Measurements from ENCODE around the gene KCNJ4.

Gene KCNJ4

GRCh38 chr22:38455076-38455529 lies at the start of gene KCNJ4:
KCNJ4 (minus strand) TSS chr22:38455199; CDS start chr22:38428132, 27,067 bp downstream.
- H3K27ac ChIP-seq: no peak within 1 kb of the TSS

DNA sequence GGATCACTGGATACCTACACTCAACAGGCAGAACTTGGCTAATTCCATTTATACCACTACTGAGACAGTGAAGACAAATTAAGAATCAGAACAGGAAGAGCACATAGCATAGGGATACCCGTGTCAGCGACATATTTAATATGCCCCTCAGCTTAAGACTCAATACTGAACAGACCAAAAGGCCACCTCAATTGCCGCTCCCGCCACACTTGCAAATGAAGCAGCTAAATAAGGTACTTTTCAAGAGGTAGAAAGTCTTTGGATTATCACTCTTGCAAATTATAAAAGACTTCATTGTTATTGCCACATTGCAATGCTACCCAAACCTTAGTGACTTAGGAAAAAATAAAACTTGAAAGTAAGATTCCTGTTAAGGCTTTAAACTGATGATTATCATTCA lies 48.0 kb upstream of the KCNJ4 start:
- Histone ChIP-seq H3K4me3 (ENCODE audit: low read depth in 1 of 2, low read length in 1 of 2) (peak overlapping the region in 1 of 2 experiments; percentile 1), H3K27ac (peak overlapping the region; percentile 96), H3K9me3 (no peaks in the 10 kb centered on the region), H3K27me3 (no peaks in the 10 kb centered on the region), H3K4me1 (ENCODE audit: control insufficient read depth in 1 of 2, insufficient read depth in 1 of 2, low read depth in 1 of 2, low read length in 1 of 2) (peaks cover 42 to 46% of the 10 kb centered on the region in 2 experiments), H3K36me3 (peaks cover 45% of the 10 kb centered on the region)
- TF ChIP-seq CTCF (IDR thresholded peaks at IDR 0.05): no peak

More at GRCh38 chr22:38455076-38455529, at the start of gene KCNJ4:
- Histone ChIP-seq H3K27me3 (peaks cover 99% of the 10 kb centered on the region), H3K36me3 (no peaks in the 10 kb centered on the region), H3K4me3 (ENCODE audit: low read depth in 1 of 2, low read length in 1 of 2) (no peak within 1 kb of the TSS), H3K9me3 (no peaks in the 10 kb centered on the region), H3K4me1 (ENCODE audit: control insufficient read depth in 1 of 2, insufficient read depth in 1 of 2, low read depth in 1 of 2, low read length in 1 of 2) (peaks cover 0 to 6% of the 10 kb centered on the region in 2 experiments)
- no peak for TF ChIP-seq CTCF (IDR thresholded peaks at IDR 0.05)

DNA sequence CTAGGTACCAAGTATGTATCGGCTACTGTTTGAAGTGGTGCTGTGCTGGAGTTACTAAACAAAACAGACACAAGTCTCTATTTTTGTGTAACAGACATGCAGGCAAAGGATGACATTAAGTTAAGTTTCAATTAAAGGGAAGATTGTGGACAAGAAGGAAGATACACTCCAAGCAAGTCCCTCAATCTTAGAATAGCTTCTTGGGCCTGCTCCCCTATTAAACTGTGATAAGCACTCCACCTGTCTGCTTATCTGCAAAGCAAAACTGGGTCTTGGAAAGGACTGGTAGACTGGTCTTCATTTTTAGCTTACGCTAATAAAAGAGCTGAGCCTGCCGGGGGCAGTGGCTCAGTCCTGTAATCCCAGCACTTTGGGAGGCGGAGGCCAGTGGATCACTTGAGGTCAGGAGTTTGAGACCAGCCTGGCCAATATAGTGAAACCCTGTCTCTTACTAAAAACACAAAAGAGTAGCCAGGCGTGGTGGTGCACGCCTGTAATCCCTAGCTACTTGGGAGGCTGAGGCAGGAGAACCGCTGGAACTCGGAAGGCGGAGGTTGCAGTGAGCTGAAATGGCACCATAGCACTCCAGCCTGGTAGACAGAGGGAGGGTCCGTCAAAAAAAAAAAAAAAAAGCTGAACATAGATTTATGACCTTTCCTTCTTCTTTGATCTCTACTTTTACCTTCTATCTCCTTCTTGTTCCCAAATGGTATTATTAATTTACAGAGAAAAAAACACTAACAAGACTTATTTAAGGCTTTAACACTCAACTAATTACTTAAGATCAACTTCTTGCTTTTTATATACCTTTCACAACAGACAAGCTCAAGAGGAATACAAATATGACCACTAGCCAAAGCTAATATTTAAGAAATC lies 47.0 kb upstream of the KCNJ4 start:
- peaks cover 55% of the 10 kb centered on the region for H3K36me3 ChIP-seq
- H3K4me3 ChIP-seq (ENCODE audit: low read depth in 1 of 2, low read length in 1 of 2): no peak overlapping the region
- H3K4me1 ChIP-seq (ENCODE audit: control insufficient read depth in 1 of 2, insufficient read depth in 1 of 2, low read depth in 1 of 2, low read length in 1 of 2): peaks cover 35 to 41% of the 10 kb centered on the region in 2 experiments
- TF ChIP-seq CTCF (IDR thresholded peaks at IDR 0.05): no peak
- peak overlapping the region; percentile 96 for H3K27ac ChIP-seq
- H3K9me3 ChIP-seq: no peaks in the 10 kb centered on the region
- no peaks in the 10 kb centered on the region for H3K27me3 ChIP-seq

- Histone ChIP-seq H3K27ac (no peak overlapping the region), H3K27me3 (no peaks in the 10 kb centered on the region), H3K4me3 (ENCODE audit: low read depth in 1 of 2, low read length in 1 of 2) (no peak overlapping the region), H3K36me3 (peaks cover 94% of the 10 kb centered on the region), H3K9me3 (peaks cover 12% of the 10 kb centered on the region), H3K4me1 (ENCODE audit: control insufficient read depth in 1 of 2, insufficient read depth in 1 of 2, low read depth in 1 of 2, low read length in 1 of 2) (peaks cover 8 to 17% of the 10 kb centered on the region in 2 experiments)
- TF ChIP-seq CTCF (IDR thresholded peaks at IDR 0.05): no peak
Observed at GRCh38 chr22:38497869-38498268, 42.9 kb upstream of the KCNJ4 start.

DNA sequence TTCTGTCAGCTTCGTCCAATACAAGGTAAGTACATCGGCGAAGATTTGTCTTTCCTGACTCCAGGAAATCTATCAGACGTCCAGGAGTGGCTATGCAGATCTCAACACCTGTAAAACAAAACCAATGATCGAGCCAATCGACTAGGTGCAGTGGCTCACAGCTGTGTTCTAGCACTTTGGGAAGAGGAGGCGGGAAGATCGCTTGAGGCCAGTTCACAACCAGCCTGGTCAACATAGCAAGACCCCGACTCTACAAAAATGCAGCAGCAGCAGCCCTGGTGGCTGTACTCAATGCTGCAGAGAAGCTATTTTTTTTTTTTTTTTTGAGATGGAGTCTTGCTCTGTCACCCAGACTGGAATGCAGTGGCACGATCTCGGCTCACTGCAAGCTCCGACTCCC lies 39.9 kb upstream of the KCNJ4 start:
- Histone ChIP-seq H3K27ac (no peak overlapping the region), H3K9me3 (peaks cover 12% of the 10 kb centered on the region), H3K36me3 (peaks cover 100% of the 10 kb centered on the region), H3K4me1 (ENCODE audit: control insufficient read depth in 1 of 2, insufficient read depth in 1 of 2, low read depth in 1 of 2, low read length in 1 of 2) (peaks cover 0 to 4% of the 10 kb centered on the region in 2 experiments), H3K4me3 (ENCODE audit: low read depth in 1 of 2, low read length in 1 of 2) (no peak overlapping the region), H3K27me3 (no peaks in the 10 kb centered on the region)
- no peak for TF ChIP-seq CTCF (IDR thresholded peaks at IDR 0.05)
